HG03108 (cell line): ENCODE results near the gene WDR5.

ENCODE experiments used
- ATAC-seq: cut with Tn5 transposase; IDR thresholded peaks from one replicate; pipeline ENCODE4 v1.9.1; 2021; ENCODE audit warnings: moderate library complexity; ENCODE audit not compliant: unreplicated experiment

The WDR5 gene

GRCh38 chr9:134205672-134206310 lies 69.9 kb downstream of the WDR5 start:
- ATAC-seq: no peak

GRCh38 chr9:134206311-134207300 lies 70.7 kb downstream of the WDR5 start:
- ATAC-seq: no peak

- ATAC-seq: no peak
Measured at GRCh38 chr9:134208310-134208841, 72.5 kb downstream of the WDR5 start.

GRCh38 chr9:134208981-134209725 lies 73.3 kb downstream of the WDR5 start:
- no peak for ATAC-seq
